22Rv1 (cell line): Measurements from ENCODE around the gene U2SURP.

Source experiments
- CTCF ChIP-seq: fragments of 450-650 bp; IDR thresholded peaks from 2 replicates; pipeline ENCODE4 v1.5.1; 2017; ENCODE audit warnings: mild to moderate bottlenecking
- ZFX ChIP-seq: fragments of 450-650 bp; IDR thresholded peaks from 2 replicates; pipeline ENCODE4 v1.6.1; 2017; ENCODE audit warnings: antibody characterized with exemption, borderline replicate concordance

GRCh38 chr3:142951794-142952193 is 49.6 kb upstream of the U2SURP start:
- no peak for TF ChIP-seq CTCF
- no peak for TF ChIP-seq ZFX
